K562 (cell line): Measurements from ENCODE around the gene SAFB. TPM values are rescaled to one million over a fixed set of nuclear protein-coding genes. Genes with fewer than 3 reads are reported as not detected.

Experiments used
- BHLHE40 ChIP-seq: IDR thresholded peaks from 2 replicates; pipeline ENCODE4 v1.6.1; 2011; ENCODE audit warnings: low read length, improper control_type of control experiment
- BMI1 ChIP-seq: fragments of 150-350 bp; IDR thresholded peaks from 2 replicates; pipeline ENCODE4 v1.6.1; 2014; ENCODE audit warnings: low read length
- ELF1 ChIP-seq: fragments of 200-800 bp; sonication (Bioruptor generic); IDR thresholded peaks from 2 replicates; pipeline ENCODE4 v1.6.1; 2016; ENCODE audit warnings: missing genetic modification characterization, missing compliant biosample characterization
- EP400 ChIP-seq: fragments of 450-650 bp; IDR thresholded peaks from 2 replicates; pipeline ENCODE4 v1.6.1; 2017; ENCODE audit warnings: antibody characterized with exemption, mild to moderate bottlenecking, moderate library complexity
- ETV1 ChIP-seq: fragments of 450-650 bp; conservative IDR thresholded peaks from 2 replicates; pipeline ENCODE4 v1.6.1; 2016; ENCODE audit warnings: missing genetic modification characterization, control low read depth, low read depth, missing compliant biosample characterization
- FUS ChIP-seq: fragments of 200-400 bp; formaldehyde crosslinking; optimal IDR thresholded peaks from 2 replicates; pipeline ENCODE3; 2017; ENCODE audit warnings: low read depth, low read length
- GABPA ChIP-seq: fragments of 200-800 bp; sonication (Bioruptor generic); conservative IDR thresholded peaks from 2 replicates; pipeline ENCODE4 v1.6.1; 2016; ENCODE audit warnings: low read depth, missing genetic modification characterization, missing compliant biosample characterization
- GTF2F1 ChIP-seq: IDR thresholded peaks from 2 replicates; pipeline ENCODE4 v1.6.1; 2011; ENCODE audit warnings: low read depth, low read length, improper control_type of control experiment
- HEY1 ChIP-seq: fragments of 250-450 bp; sonication (Bioruptor Pico); IDR thresholded peaks from 2 replicates; pipeline ENCODE4 v1.5.0; 2020; ENCODE audit warnings: mild to moderate bottlenecking, moderate library complexity, borderline replicate concordance
- HMGN3 ChIP-seq: IDR thresholded peaks from 2 replicates; pipeline ENCODE4 v1.6.1; 2011; ENCODE audit warnings: borderline replicate concordance, low read depth, mild to moderate bottlenecking, mixed read lengths, low read length; ENCODE audit not compliant: insufficient read length; ENCODE audit errors: extremely low read depth
- KDM4B ChIP-seq, 2 experiments: fragments of 450-650 bp in 1 of 2; sonication (generic) in 1 of 2; IDR thresholded peaks; 2 replicates each; pipeline ENCODE4 v1.6.1; 2016 to 2017; ENCODE audit warnings: borderline replicate concordance in 2 of 2, antibody characterized with exemption in 1 of 2, low read depth in 1 of 2, mild to moderate bottlenecking in 1 of 2
- KDM5B ChIP-seq: fragments of 200-600 bp; sonication (generic); IDR thresholded peaks from 2 replicates; pipeline ENCODE4 v1.6.1; 2012; ENCODE audit warnings: low read depth, mild to moderate bottlenecking, moderate library complexity, low read length, control low read depth, inconsistent platforms; ENCODE audit not compliant: insufficient replicate concordance
- KHSRP ChIP-seq: fragments of 450-650 bp; IDR thresholded peaks from 2 replicates; pipeline ENCODE4 v1.6.1; 2017
- L3MBTL2 ChIP-seq: fragments of 450-650 bp; IDR thresholded peaks from 2 replicates; pipeline ENCODE4 v1.6.1; 2016; ENCODE audit warnings: mild to moderate bottlenecking, moderate library complexity
- POLR2A ChIP-seq: fragments of 450-650 bp; conservative IDR thresholded peaks from 2 replicates; pipeline ENCODE4 v1.6.1; 2016
- SAP30 ChIP-seq: fragments of 200-600 bp; sonication (generic); IDR thresholded peaks from 2 replicates; pipeline ENCODE4 v1.6.1; 2012; ENCODE audit warnings: borderline replicate concordance, low read depth, mild to moderate bottlenecking, moderate library complexity, low read length, control low read depth, inconsistent platforms; ENCODE audit not compliant: insufficient read depth, poor library complexity, severe bottlenecking
- SMAD2 ChIP-seq: fragments of 150-350 bp; IDR thresholded peaks from 2 replicates; pipeline ENCODE4 v1.6.1; 2014; ENCODE audit warnings: low read depth, mild to moderate bottlenecking, low read length
- SMARCA4 ChIP-seq: fragments of 450-650 bp; IDR thresholded peaks from 2 replicates; pipeline ENCODE4 v1.6.1; 2016
- TCF7L2 ChIP-seq: fragments of 150-350 bp; IDR thresholded peaks from 2 replicates; pipeline ENCODE4 v1.6.1; 2016; ENCODE audit warnings: low read depth, mild to moderate bottlenecking, low read length, moderate library complexity
- ZFX ChIP-seq: sonication (generic); formaldehyde crosslinking; IDR thresholded peaks from 2 replicates; pipeline ENCODE4 v1.8.0; 2022; ENCODE audit warnings: mild to moderate bottlenecking, missing genetic modification reagents, moderate library complexity
- ZNF24 ChIP-seq: fragments of 450-650 bp; IDR thresholded peaks from 2 replicates; pipeline ENCODE4 v1.6.1; 2016
- ZNF436 ChIP-seq: fragments of 250-450, 450-650 bp; sonication (Bioruptor Pico); formaldehyde crosslinking; IDR thresholded peaks from 2 replicates; pipeline ENCODE4 v1.7.0; 2020; ENCODE audit warnings: mild to moderate bottlenecking
- ZNF584 ChIP-seq: fragments of 200-800 bp; sonication (Bioruptor generic); IDR thresholded peaks from 2 replicates; pipeline ENCODE4 v1.6.1; 2016; ENCODE audit warnings: low read depth, mild to moderate bottlenecking, missing genetic modification characterization, missing compliant biosample characterization
- polyA plus RNA-seq, 8 experiments: library from polyadenylated mRNA; depleted of rRNA in 4 of 8; stranded (reverse) in 5 of 8; unstranded in 3 of 8; fragments of >200 nt; fragmentation: Nextera tagmentation in 2 of 8; fragmentation: Illumina TruSeq in 1 of 8; extraction: Ambion mirVana in 2 of 8; extraction: Trizol in 1 of 8; gene quantifications; 2 replicates each; pipeline versions ENCODE4 v1.2.1 to v1.2.3, GENCODE V29; 2011 to 2014; ENCODE audit warnings: inconsistent platforms in 1 of 8, missing spikeins in 1 of 8
- total RNA-seq, 7 experiments: library from RNA; depleted of rRNA in 6 of 7; stranded (reverse); fragments of >200 nt in 6 of 7; fragmentation: Illumina TruSeq in 2 of 7; extraction: Trizol in 2 of 7; gene quantifications; 2 replicates each; pipeline versions ENCODE4 v1.2.1 to v1.2.3, GENCODE V29; 2011 to 2021; ENCODE audit warnings: low replicate concordance in 1 of 7
- TF ChIP-seq, protein P1 (sequence below): sonication (generic); formaldehyde crosslinking; IDR thresholded peaks from 2 replicates; pipeline ENCODE4 v1.8.0; 2022; ENCODE audit warnings: mild to moderate bottlenecking, missing genetic modification reagents
- TF ChIP-seq, protein P2 (sequence below): fragments of 250-450 bp; sonication (Bioruptor Pico); IDR thresholded peaks from 2 replicates; pipeline ENCODE4 v1.8.0; 2022; ENCODE audit warnings: moderate library complexity, mild to moderate bottlenecking, inconsistent platforms
- TF ChIP-seq, protein P3 (sequence below): IDR thresholded peaks from 2 replicates; pipeline ENCODE4 v1.6.1; 2016; ENCODE audit warnings: missing genetic modification characterization, missing compliant biosample characterization

The SAFB gene
- total and polyA plus RNA-seq, 9 of the 15 experiments (the other 6 are each of a cell fraction or from before 2014, with no cell fraction given) = 1.1 to 151 (median 83.1) TPM

DNA sequence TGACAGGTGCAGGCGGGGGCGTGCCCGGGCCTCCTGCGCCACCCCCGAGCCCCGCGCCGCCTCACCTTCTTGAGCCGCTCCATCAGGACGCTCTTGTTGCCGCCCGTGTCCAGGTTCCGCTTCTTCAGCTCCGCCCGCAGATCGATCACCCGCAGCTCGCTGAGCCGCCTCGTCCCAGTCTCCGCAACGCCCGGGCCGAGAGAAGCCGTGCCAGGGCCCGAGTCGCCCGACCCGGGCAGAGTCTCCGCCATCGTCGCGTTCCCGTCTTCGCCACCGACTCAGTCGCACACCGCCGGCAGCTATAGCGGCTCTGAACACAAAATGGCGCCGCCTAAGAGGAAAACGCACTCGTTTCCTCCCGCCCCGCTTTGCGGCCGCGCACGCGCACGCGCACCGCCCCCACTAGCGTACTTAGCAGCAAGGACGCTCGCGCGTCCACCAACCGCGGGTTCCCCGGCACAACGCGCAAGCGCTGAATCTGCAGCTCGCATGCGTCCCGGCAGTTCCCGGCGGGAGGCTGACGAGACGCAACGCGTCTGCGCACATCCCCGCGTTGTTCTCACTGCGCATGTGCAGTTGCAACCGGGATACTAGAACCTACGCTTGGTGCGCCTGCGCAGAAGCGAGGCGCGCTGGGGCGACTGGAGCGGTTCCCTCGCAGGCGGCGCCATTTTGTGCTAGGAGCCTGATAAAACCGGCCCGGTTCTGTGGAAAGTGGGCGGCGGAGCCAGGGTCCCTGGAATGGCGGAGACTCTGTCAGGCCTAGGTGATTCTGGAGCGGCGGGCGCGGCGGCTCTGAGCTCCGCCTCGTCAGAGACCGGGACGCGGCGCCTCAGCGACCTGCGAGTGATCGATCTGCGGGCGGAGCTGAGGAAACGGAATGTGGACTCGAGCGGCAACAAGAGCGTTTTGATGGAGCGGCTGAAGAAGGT lies at the start of gene SAFB, which contains the start of gene SAFB2 (continued):
- TF ChIP-seq FUS (peak; percentile 30), SMAD2 (no peak), TCF7L2 (no peak), KDM5B (peak; percentile 93), ETV1 (tag) (0 out of 2 replicates have a peak, but pooled peaks have one; percentile 16), POLR2A (peak; percentile 97), KHSRP (no peak), SAP30 (peak; percentile 67), ELF1 (no peak; the same call in 1 of the 2 replicates), L3MBTL2 (peak; percentile 68), ZFX (CRISPR knock-in tag) (peak; percentile 82), HEY1 (no peak), KDM4B (IDR thresholded peaks at IDR 0.05; ENCODE audit: borderline replicate concordance in 2 of 2, low read depth in 1 of 2) (no peak), GTF2F1 (peak; percentile 43; the same call in 1 of the 2 replicates), ZNF584 (CRISPR knock-in tag) (no peak), EP400 (peak; percentile 95), HMGN3 (peak; percentile 88), ZNF436 (CRISPR knock-in tag) (no peak), BMI1 (no peak), SMARCA4 (0 out of 2 replicates have a peak, but pooled peaks have one; percentile 11), BHLHE40 (peak; percentile 51), ZNF24 (no peak), GABPA (tag) (peak; percentile 63)
- TF ChIP-seq, protein P1, sequence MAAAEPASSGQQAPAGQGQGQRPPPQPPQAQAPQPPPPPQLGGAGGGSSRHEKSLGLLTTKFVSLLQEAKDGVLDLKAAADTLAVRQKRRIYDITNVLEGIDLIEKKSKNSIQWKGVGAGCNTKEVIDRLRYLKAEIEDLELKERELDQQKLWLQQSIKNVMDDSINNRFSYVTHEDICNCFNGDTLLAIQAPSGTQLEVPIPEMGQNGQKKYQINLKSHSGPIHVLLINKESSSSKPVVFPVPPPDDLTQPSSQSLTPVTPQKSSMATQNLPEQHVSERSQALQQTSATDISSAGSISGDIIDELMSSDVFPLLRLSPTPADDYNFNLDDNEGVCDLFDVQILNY = 0 out of 2 replicates have a peak, but pooled peaks have one; percentile 19
- TF ChIP-seq, protein P2, sequence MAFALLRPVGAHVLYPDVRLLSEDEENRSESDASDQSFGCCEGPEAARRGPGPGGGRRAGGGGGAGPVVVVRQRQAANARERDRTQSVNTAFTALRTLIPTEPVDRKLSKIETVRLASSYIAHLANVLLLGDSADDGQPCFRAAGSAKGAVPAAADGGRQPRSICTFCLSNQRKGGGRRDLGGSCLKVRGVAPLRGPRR = no peak
- TF ChIP-seq, protein P3, sequence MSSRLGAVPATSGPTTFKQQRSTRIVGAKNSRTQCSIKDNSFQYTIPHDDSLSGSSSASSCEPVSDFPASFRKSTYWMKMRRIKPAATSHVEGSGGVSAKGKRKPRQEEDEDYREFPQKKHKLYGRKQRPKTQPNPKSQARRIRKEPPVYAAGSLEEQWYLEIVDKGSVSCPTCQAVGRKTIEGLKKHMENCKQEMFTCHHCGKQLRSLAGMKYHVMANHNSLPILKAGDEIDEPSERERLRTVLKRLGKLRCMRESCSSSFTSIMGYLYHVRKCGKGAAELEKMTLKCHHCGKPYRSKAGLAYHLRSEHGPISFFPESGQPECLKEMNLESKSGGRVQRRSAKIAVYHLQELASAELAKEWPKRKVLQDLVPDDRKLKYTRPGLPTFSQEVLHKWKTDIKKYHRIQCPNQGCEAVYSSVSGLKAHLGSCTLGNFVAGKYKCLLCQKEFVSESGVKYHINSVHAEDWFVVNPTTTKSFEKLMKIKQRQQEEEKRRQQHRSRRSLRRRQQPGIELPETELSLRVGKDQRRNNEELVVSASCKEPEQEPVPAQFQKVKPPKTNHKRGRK (tag) = no peak
